ENCODE data around the gene EVI5.

- TF ChIP-seq, protein P1, sequence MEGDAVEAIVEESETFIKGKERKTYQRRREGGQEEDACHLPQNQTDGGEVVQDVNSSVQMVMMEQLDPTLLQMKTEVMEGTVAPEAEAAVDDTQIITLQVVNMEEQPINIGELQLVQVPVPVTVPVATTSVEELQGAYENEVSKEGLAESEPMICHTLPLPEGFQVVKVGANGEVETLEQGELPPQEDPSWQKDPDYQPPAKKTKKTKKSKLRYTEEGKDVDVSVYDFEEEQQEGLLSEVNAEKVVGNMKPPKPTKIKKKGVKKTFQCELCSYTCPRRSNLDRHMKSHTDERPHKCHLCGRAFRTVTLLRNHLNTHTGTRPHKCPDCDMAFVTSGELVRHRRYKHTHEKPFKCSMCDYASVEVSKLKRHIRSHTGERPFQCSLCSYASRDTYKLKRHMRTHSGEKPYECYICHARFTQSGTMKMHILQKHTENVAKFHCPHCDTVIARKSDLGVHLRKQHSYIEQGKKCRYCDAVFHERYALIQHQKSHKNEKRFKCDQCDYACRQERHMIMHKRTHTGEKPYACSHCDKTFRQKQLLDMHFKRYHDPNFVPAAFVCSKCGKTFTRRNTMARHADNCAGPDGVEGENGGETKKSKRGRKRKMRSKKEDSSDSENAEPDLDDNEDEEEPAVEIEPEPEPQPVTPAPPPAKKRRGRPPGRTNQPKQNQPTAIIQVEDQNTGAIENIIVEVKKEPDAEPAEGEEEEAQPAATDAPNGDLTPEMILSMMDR (conservative IDR thresholded peaks at IDR 0.05; ENCODE audit: low read depth, low read length), result no peak
- TF ChIP-seq EZH2 (IDR thresholded peaks at IDR 0.05; ENCODE audit: borderline replicate concordance, low read depth, low read length, poor library complexity, severe bottlenecking), result no peak
Measured at GRCh38 chr1:92536211-92536979, 248.5 kb downstream of the EVI5 start.
